MM.1S (cell line): ENCODE data around the gene BEGAIN.

Source experiments
- CTCF ChIP-seq: fragments of 300-600 bp; sonication (generic); IDR thresholded peaks from 2 replicates; pipeline ENCODE4 v1.5.1; 2016; ENCODE audit warnings: antibody characterized with exemption, low read length, mixed read lengths
- EZH2 ChIP-seq: fragments of 300-600 bp; sonication (generic); optimal IDR thresholded peaks from 2 replicates; pipeline ENCODE3; 2017; ENCODE audit warnings: low read depth, mild to moderate bottlenecking, antibody characterized with exemption, low read length, mixed read lengths
- EZH2phosphoT487 ChIP-seq: fragments of 300-600 bp; sonication (generic); IDR thresholded peaks from 2 replicates; pipeline ENCODE4 v1.6.1; 2018; ENCODE audit warnings: antibody characterized with exemption, low read length

- TF ChIP-seq EZH2 (no peak), CTCF (no peak), EZH2phosphoT487 (no peak)
Observed at GRCh38 chr14:100556140-100556475, 31.1 kb downstream of the BEGAIN start.
